ENCODE measurements around the gene PGLYRP3. TPM values are rescaled to one million over a fixed set of nuclear protein-coding genes. Genes with fewer than 3 reads are reported as not detected.

Gene PGLYRP3
- total RNA-seq, 2 experiments from 2014 or later = not detected

GRCh38 chr1:153271711-153272110 is 41.0 kb downstream of the PGLYRP3 start:
- POLR2A ChIA-PET = no interaction called here
- CTCF ChIA-PET = no interaction called here

DNA sequence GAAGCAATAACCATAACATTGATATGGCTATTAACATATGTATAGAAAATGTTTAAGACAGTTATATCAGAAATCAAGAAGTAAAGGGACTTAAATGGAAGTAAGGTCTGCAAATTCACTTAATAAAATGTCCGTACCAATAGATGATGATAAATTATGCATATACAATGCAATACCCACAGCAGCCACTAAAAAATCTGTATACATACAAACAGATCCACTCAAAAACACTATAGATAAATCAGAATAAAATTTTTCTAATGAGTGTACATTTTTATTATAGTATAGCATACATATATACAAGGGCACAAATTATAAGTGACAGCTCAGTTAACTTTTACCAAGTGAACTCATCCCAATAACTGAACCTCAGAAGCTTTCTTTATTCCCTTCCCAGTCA is 47.3 kb downstream of the PGLYRP3 start:
- POLR2A ChIA-PET = no interaction called here

GRCh38 chr1:153262462-153263157 is 50.1 kb downstream of the PGLYRP3 start:
- CTCF ChIA-PET = no interaction called here
- POLR2A ChIA-PET = no interaction called here

More for the DNA sequence above, 47.3 kb downstream of the PGLYRP3 start:
- CTCF ChIA-PET = no interaction called here

GRCh38 chr1:153262070-153262366 is 50.7 kb downstream of the PGLYRP3 start:
- ChIA-PET POLR2A (no interaction called here), CTCF (no interaction called here)

GRCh38 chr1:153261281-153262069 is 51.3 kb downstream of the PGLYRP3 start:
- ChIA-PET POLR2A (no interaction called here), CTCF (no interaction called here)

- ChIA-PET CTCF (no interaction called here), POLR2A (no interaction called here)
These were observed 52.0 kb downstream of the PGLYRP3 start for GRCh38 chr1:153260585-153261280.

DNA sequence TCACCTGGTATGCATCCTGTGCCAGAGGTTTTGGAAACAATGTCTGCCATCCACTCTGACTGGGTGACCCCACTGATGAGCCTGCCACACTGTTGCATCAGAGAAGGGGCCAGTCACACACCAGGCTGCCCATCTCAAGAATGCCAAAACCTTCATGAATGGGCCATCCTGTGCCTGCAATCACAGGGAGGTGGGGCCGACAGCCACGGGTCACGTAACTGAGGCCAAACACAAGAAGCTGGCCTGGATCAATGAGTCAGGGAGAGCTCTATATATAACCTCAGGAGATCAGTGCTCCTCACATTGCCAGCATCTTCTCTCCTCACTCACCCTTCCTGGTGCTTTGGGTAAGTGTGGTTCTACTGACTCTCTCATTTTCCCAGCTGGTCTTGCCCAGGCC is 53.4 kb downstream of the PGLYRP3 start, which contains the start of gene LORICRIN:
Gene LORICRIN (plus strand): TSS at position 301 of the 400 bp plus-strand sequence. CDS start 1,263 bp downstream, outside the sequence.
- CTCF ChIA-PET = no interaction called here

DNA sequence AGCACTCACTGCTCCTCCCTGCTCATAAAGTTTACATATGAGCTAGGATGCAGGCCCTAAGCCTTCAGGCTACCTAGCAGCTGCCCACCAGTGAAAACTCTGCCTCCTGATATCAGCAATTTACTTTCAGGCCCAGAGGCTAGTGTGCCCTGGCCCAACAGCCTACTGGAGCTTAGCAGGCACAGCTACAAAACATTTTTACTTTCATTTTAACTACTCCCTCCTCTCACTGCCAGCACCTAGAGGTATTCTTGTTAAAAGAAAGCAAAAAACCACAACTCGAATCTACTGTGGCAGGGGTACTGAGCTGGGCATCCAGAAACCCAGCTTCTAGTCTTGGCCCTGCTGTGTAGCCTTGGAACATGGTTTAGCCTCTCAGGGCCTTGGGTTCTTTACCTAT is 59.1 kb downstream of the PGLYRP3 start:
- CTCF ChIA-PET = no interaction called here

More for the DNA sequence above, 53.4 kb downstream of the PGLYRP3 start, which contains the start of gene LORICRIN:
- POLR2A ChIA-PET = no interaction called here

DNA sequence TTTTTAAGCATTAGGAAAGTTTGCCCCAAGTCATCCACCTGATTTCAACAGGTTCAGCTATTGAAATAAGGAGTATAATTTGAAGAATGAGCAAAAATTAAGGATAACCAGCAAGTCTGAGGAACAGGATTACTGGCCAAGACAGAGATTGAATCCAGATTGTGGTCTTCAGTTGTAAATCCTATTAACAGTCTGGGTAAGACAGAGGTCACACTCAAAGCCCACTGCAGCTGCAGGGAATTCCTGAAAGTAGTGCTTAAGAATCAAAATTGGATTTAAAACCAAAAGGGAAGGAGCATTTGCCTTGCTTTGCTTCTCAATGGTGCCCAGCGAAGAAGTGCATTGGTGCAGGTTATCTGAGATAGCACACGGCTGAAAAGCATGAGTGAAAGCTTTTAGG is 59.7 kb downstream of the PGLYRP3 start:
- CTCF ChIA-PET = no interaction called here

More for the DNA sequence above, 59.1 kb downstream of the PGLYRP3 start:
- POLR2A ChIA-PET = no interaction called here

DNA sequence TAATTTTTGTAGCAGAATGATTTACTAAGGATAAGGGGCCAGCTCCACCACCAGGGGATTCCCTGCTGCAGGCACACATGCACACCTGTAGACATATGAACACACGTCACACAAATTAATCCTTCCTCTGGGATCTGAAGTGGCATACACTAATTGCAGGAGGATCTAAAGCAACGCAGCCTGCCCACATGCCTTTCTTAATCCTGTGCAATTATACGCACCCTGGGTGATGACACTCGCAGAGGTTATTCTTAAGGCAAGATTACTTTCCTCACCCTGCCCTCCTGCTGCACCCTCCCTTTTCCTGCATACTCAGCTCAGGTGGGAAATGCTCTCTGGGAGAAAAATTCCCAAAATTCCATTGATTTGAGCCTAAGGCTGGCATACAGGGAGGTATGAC is 60.8 kb downstream of the PGLYRP3 start:
- CTCF ChIA-PET = no interaction called here
- POLR2A ChIA-PET = no interaction called here

More for the DNA sequence above, 59.7 kb downstream of the PGLYRP3 start:
- POLR2A ChIA-PET = no interaction called here

DNA sequence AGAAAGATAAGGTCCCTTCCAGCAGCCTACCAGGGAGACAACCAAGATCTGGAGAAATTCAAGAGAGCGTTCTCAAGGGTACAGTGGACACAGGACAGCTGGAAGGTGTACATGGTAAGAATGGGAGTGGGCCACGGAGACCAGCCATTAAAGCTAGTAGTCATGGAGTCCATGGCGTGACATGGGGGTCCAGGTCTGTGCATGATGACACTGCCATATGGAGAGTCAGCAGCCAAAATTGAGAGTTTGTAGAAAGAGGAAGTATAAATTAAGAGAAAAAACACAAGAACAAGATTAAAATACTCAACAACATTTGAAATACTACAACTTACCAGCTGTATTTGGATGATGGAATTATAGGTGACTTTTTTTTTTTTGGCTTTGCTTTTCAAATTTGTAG is 61.2 kb downstream of the PGLYRP3 start:
- ChIA-PET POLR2A (no interaction called here), CTCF (no interaction called here)

- ChIA-PET POLR2A (no interaction called here), CTCF (no interaction called here)
These were observed 61.7 kb downstream of the PGLYRP3 start for GRCh38 chr1:153251087-153251486.

- ChIA-PET POLR2A (no interaction called here), CTCF (no interaction called here)
These were observed 62.6 kb downstream of the PGLYRP3 start for GRCh38 chr1:153250166-153250565.

DNA sequence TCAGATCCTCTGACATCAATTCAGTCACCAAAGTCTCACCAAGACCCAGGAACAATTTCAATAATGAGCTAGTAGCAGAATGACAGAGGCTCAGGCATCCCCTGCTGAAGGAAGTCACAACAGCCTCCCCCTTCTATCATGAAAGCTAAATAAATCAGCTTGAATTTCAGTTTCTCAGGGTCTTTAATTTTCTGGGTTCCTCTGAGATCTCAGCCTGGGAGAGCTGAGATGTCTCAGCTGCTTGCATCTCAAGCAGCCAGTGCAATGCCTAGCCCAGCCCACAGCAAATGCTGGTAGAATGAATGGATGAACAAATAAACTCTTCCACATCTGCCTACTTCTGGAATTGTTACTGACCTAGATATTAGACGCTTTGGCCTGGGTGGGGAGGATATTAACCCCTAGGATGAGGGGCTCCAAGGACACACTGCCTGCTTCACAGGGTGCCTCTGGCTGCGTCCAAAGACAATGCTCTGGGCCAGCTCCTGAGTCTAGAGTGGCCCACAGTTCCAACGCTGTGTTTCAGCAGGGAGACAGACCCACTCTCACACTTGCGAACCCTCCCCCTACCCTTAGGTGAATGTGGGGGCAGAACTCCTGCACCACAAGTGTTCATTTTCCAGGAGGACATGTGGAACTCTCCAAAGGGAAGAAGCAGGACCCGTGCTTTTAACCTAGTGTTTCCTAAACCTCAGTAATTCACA is 64.4 kb downstream of the PGLYRP3 start:
- CTCF ChIA-PET = interaction anchor here (0.6 kb wide), 1 partner anchor 1422 kb away, joined by 3 read pairs; no protein-coding TSS in a partner anchor
- POLR2A ChIA-PET = no interaction called here

Other genes starting within 250 kb of the PGLYRP3 start
- not detected for gene SPRR2B, start 241.3 kb downstream of the PGLYRP3 start, total RNA-seq
- not detected for gene SPRR2E, start 218.4 kb downstream of the PGLYRP3 start, total RNA-seq
- gene SPRR2F, start 199.4 kb downstream of the PGLYRP3 start, total RNA-seq = not detected
- not detected for gene SPRR2G, start 162.1 kb downstream of the PGLYRP3 start, total RNA-seq
- gene LELP1, start 109.5 kb downstream of the PGLYRP3 start, total RNA-seq = not detected
- gene PRR9, start 95.4 kb downstream of the PGLYRP3 start, total RNA-seq = not detected
- gene LORICRIN, start 53.3 kb downstream of the PGLYRP3 start, total RNA-seq = not detected
- gene PGLYRP4, start 35.9 kb upstream of the PGLYRP3 start, total RNA-seq = not detected
- gene S100A9, start 44.9 kb upstream of the PGLYRP3 start, total RNA-seq = not detected
- gene S100A12, start 62.7 kb upstream of the PGLYRP3 start, total RNA-seq = not detected
- not detected for gene S100A8, start 78.1 kb upstream of the PGLYRP3 start, total RNA-seq
- not detected for gene S100A7A, start 103.6 kb upstream of the PGLYRP3 start, total RNA-seq
- not detected for gene S100A7, start 147.7 kb upstream of the PGLYRP3 start, total RNA-seq
- gene S100A6, start 223.0 kb upstream of the PGLYRP3 start, total RNA-seq = 100 to 1,000 TPM; 203 to 213 TPM
- gene S100A5, start 228.0 kb upstream of the PGLYRP3 start, total RNA-seq = 1 to 10 TPM; 1.1 to 1.2 TPM
- gene S100A4, start 232.9 kb upstream of the PGLYRP3 start, total RNA-seq = 100 to 1,000 TPM; 125 TPM
- gene S100A3, start 236.3 kb upstream of the PGLYRP3 start, total RNA-seq = not detected